ENCODE data around the gene PMFBP1. TPM values are rescaled to one million over a fixed set of nuclear protein-coding genes. Genes with fewer than 3 reads are reported as not detected.

The PMFBP1 gene
- total and polyA plus RNA-seq, 2 experiments from 2014 or later, result 2.6 to 3.3 TPM

- Histone ChIP-seq H3K4me3 (no peak overlapping the region), H3K4me1 (ENCODE audit: insufficient read depth) (peaks cover 7% of the 10 kb centered on the region), H4K20me1 (replicated peaks; ENCODE audit: insufficient read depth) (peaks cover 6% of the 10 kb centered on the region; the same call in 1 of the 2 replicates), H3K27ac (ENCODE audit: low read depth) (no peak overlapping the region), H3F3A (replicated peaks; ENCODE audit: low read depth) (no peaks in the 10 kb centered on the region), H3K4me2 (no peak overlapping the region), H2AFZ (no peak overlapping the region), H3K79me2 (replicated peaks; ENCODE audit: insufficient read depth) (peaks cover 17% of the 10 kb centered on the region), H3K36me3 (ENCODE audit: insufficient read depth) (peaks cover 3% of the 10 kb centered on the region), H3K27me3 (ENCODE audit: insufficient read depth) (no peaks in the 10 kb centered on the region), H3K9me2 (ENCODE audit: insufficient read depth) (no peaks in the 10 kb centered on the region)
- Mint-ChIP-seq H3K4me1 (peaks cover 6% of the 10 kb centered on the region; the same call in 2 of the 3 replicates), H3K27ac (no peak overlapping the region), H3K27me3 (ENCODE audit: insufficient read depth, low read depth, poor library complexity) (peaks cover 4% of the 10 kb centered on the region), H3K36me3 (ENCODE audit: low read depth) (peaks cover 80% of the 10 kb centered on the region), H3K4me3 (no peak overlapping the region), H3K9me3 (no peaks in the 10 kb centered on the region)
- TF ChIP-seq REST (IDR thresholded peaks at IDR 0.05; ENCODE audit: unreplicated experiment) (no peak), JUNB (IDR thresholded peaks at IDR 0.05; ENCODE audit: unreplicated experiment) (no peak), STAT1 (IDR thresholded peaks at IDR 0.05; ENCODE audit: unreplicated experiment) (no peak), CTCF (conservative IDR thresholded peaks at IDR 0.05; ENCODE audit: low read depth in 2 of 2) (peak; percentile 63 to 90)
- DNase-seq (ENCODE audit: low spot score) (peak; percentile 82), ATAC-seq (peak; percentile 98)
These were observed 72.6 kb downstream of the PMFBP1 start for GRCh38 chr16:72099377-72099818.

GRCh38 chr16:72098936-72099335 is 73.0 kb downstream of the PMFBP1 start:
- Histone ChIP-seq H4K20me1 (replicated peaks; ENCODE audit: insufficient read depth) (peaks cover 7% of the 10 kb centered on the region; the same call in 1 of the 2 replicates), H3K9me2 (ENCODE audit: insufficient read depth) (no peaks in the 10 kb centered on the region), H2AFZ (no peak overlapping the region), H3K4me3 (no peak overlapping the region), H3K4me2 (no peak overlapping the region), H3K27ac (ENCODE audit: low read depth) (no peak overlapping the region), H3K27me3 (ENCODE audit: insufficient read depth) (no peaks in the 10 kb centered on the region), H3K4me1 (ENCODE audit: insufficient read depth) (peaks cover 8% of the 10 kb centered on the region), H3K79me2 (replicated peaks; ENCODE audit: insufficient read depth) (peaks cover 21% of the 10 kb centered on the region), H3K36me3 (ENCODE audit: insufficient read depth) (peaks cover 3% of the 10 kb centered on the region), H3F3A (replicated peaks; ENCODE audit: low read depth) (no peaks in the 10 kb centered on the region)
- Mint-ChIP-seq H3K27ac (peak overlapping the region; percentile 87), H3K4me3 (no peak overlapping the region), H3K4me1 (peaks cover 6% of the 10 kb centered on the region; the same call in 2 of the 3 replicates), H3K9me3 (no peaks in the 10 kb centered on the region), H3K36me3 (ENCODE audit: low read depth) (peaks cover 75% of the 10 kb centered on the region), H3K27me3 (ENCODE audit: insufficient read depth, low read depth, poor library complexity) (peaks cover 2% of the 10 kb centered on the region)
- DNase-seq (ENCODE audit: low spot score) (peak; percentile 36), ATAC-seq (peak; percentile 44)
- TF ChIP-seq ZNF331 (CRISPR knock-in tag; IDR thresholded peaks at IDR 0.05; ENCODE audit: low read depth), result no peak
- no peak for TF ChIP-seq ZNF462 (CRISPR knock-in tag; IDR thresholded peaks at IDR 0.05)
- no peak for TF ChIP-seq POLR2AphosphoS5 (IDR thresholded peaks at IDR 0.05; ENCODE audit: low read depth)
- TF ChIP-seq CREB1 (CRISPR knock-in tag; IDR thresholded peaks at IDR 0.05; ENCODE audit: low read depth), result no peak
- no peak for TF ChIP-seq ZNF114 (CRISPR knock-in tag; IDR thresholded peaks at IDR 0.05)
- no peak for TF ChIP-seq EZH2 (IDR thresholded peaks at IDR 0.05; ENCODE audit: low read depth, unreplicated experiment)
